Smooth muscle cell of bladder (primary cell): ENCODE measurements around the gene NOL6. TPM values are rescaled to one million over a fixed set of nuclear protein-coding genes. Genes with fewer than 3 reads are reported as not detected.

ENCODE experiments used
- total RNA-seq: library from RNA; depleted of rRNA; stranded (reverse); fragments of >200 nt; gene quantifications from 2 replicates; pipeline ENCODE4 v1.2.3, GENCODE V29; 2014

NOL6 gene
- total RNA-seq, result 18.6 and 27.2 TPM in 2 replicates

GRCh38 chr9:33473643-33474352 lies at the start of gene NOL6:
Gene NOL6 (minus strand): TSS chr9:33473924. CDS start chr9:33473842, 82 bp downstream.

GRCh38 chr9:33446946-33447798 lies 26.6 kb downstream of the NOL6 start, which contains the start of gene AQP3:
Gene AQP3 (minus strand): TSS chr9:33447593. CDS start chr9:33447530, 63 bp downstream.

Other genes starting within 250 kb of the NOL6 start
- gene SPINK4, start 233.8 kb downstream of the NOL6 start, total RNA-seq, result 0.74 and 2.6 TPM in 2 replicates
- 10.6 and 16.5 TPM in 2 replicates for gene BAG1, start 209.2 kb downstream of the NOL6 start, total RNA-seq
- 115 and 128 TPM in 2 replicates for gene CHMP5, start 208.9 kb downstream of the NOL6 start, total RNA-seq
- 22.0 and 23.3 TPM in 2 replicates for gene NFX1, start 183.4 kb downstream of the NOL6 start, total RNA-seq
- 0.09 and 0.14 TPM in 2 replicates for gene AQP7, start 71.4 kb downstream of the NOL6 start, total RNA-seq
- gene AQP3, start 26.3 kb downstream of the NOL6 start, total RNA-seq, result 5.7 and 12.2 TPM in 2 replicates
- gene ANKRD18B, start 50.3 kb upstream of the NOL6 start, total RNA-seq, result 0.28 and 0.46 TPM in 2 replicates